Endothelial cell of umbilical vein (primary cell): Measurements from ENCODE around the gene CACNA2D1.

Experiments used
- EZH2 ChIP-seq: IDR thresholded peaks from 2 replicates; pipeline ENCODE4 v1.6.1; 2012; ENCODE audit warnings: borderline replicate concordance, low read depth, mild to moderate bottlenecking, moderate library complexity, low read length, inconsistent platforms; ENCODE audit not compliant: severe bottlenecking
- JUN ChIP-seq: IDR thresholded peaks from 2 replicates; pipeline ENCODE4 v1.6.1; 2011; ENCODE audit warnings: borderline replicate concordance, low read depth; ENCODE audit not compliant: insufficient read length, insufficient read depth
- POLR2A ChIP-seq: IDR thresholded peaks from 2 replicates; pipeline ENCODE4 v1.6.1; 2012; ENCODE audit warnings: low read depth, mild to moderate bottlenecking, control low read depth, low read length
- TF ChIP-seq, protein P1 (sequence below), 2 donors: IDR thresholded peaks; 1 replicate in 1 of 2; 2 replicates in 1 of 2; pipeline ENCODE4 v1.5.1; 2011; ENCODE audit warnings: low read length in 2 of 2, mild to moderate bottlenecking in 2 of 2, moderate library complexity in 2 of 2, control low read depth in 1 of 2, inconsistent platforms in 1 of 2, low read depth in 1 of 2; ENCODE audit not compliant: insufficient read depth in 1 of 2; ENCODE audit errors: extremely low read depth in 1 of 2

DNA sequence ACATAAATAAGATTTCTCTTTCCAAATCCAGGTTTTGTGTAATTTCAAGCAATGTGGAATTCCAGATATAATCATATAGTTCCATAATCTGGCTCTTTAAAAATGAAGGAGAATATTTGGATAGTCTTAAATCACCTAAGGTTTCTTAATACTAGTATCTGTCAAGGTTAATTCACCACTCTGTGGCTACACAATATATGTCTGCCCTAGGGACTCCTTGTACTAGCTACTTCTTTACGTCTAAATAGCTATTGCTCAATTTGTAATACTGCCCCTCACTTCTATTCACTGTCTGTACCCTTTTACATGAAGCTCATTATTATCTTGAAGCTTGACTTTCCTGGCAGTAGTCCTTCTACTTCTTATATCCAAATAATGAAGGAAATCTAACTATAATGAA is 47.2 kb downstream of the CACNA2D1 start:
- TF ChIP-seq, protein P1, sequence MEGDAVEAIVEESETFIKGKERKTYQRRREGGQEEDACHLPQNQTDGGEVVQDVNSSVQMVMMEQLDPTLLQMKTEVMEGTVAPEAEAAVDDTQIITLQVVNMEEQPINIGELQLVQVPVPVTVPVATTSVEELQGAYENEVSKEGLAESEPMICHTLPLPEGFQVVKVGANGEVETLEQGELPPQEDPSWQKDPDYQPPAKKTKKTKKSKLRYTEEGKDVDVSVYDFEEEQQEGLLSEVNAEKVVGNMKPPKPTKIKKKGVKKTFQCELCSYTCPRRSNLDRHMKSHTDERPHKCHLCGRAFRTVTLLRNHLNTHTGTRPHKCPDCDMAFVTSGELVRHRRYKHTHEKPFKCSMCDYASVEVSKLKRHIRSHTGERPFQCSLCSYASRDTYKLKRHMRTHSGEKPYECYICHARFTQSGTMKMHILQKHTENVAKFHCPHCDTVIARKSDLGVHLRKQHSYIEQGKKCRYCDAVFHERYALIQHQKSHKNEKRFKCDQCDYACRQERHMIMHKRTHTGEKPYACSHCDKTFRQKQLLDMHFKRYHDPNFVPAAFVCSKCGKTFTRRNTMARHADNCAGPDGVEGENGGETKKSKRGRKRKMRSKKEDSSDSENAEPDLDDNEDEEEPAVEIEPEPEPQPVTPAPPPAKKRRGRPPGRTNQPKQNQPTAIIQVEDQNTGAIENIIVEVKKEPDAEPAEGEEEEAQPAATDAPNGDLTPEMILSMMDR (IDR thresholded peaks at IDR 0.05; ENCODE audit: extremely low read depth in 1 of 2, insufficient read depth in 1 of 2, low read depth in 1 of 2, low read length in 2 of 2), result no peak
- TF ChIP-seq POLR2A (no peak), EZH2 (no peak), JUN (no peak)
